OCI-LY1 (cell line): Measurements from ENCODE around the gene KCMF1.

Experiments used
- H2AFZ ChIP-seq: fragments of 200-600 bp; sonication (generic), shearing (Covaris generic); 2 replicates; pipeline ENCODE4 v1.6.0; 2014; ENCODE audit warnings: antibody characterized with exemption, mild to moderate bottlenecking, low read length
- H3F3A ChIP-seq: fragments of 200-600 bp; sonication (generic), shearing (Covaris generic); 2 replicates; pipeline ENCODE4 v1.6.0; 2014; ENCODE audit warnings: mild to moderate bottlenecking, antibody characterized with exemption, low read length, moderate library complexity; ENCODE audit not compliant: insufficient read depth
- H3K27ac ChIP-seq: fragments of 200-600 bp; sonication (generic); 2 replicates; pipeline ENCODE4 v1.5.1; 2014; ENCODE audit warnings: low read length, mixed run types, mild to moderate bottlenecking, low read depth; ENCODE audit not compliant: poor library complexity, severe bottlenecking
- H3K27me3 ChIP-seq: fragments of 200-600 bp; sonication (generic); 2 replicates; pipeline ENCODE4 v1.6.0; 2014; ENCODE audit warnings: antibody characterized with exemption, mild to moderate bottlenecking, low read length, moderate library complexity; ENCODE audit not compliant: insufficient read depth
- H3K36me3 ChIP-seq: fragments of 200-600 bp; sonication (generic); 2 replicates; pipeline ENCODE4 v1.6.1; 2014; ENCODE audit warnings: mild to moderate bottlenecking, antibody characterized with exemption, low read length, moderate library complexity, mixed read lengths; ENCODE audit not compliant: insufficient read depth
- H3K4me1 ChIP-seq: fragments of 200-600 bp; sonication (generic); 2 replicates; pipeline ENCODE4 v1.5.1; 2014; ENCODE audit warnings: mild to moderate bottlenecking, low read length, moderate library complexity; ENCODE audit not compliant: insufficient read depth, severe bottlenecking
- H3K4me2 ChIP-seq: fragments of 200-600 bp; sonication (generic), shearing (Covaris generic); 2 replicates; pipeline ENCODE4 v1.6.1; 2014; ENCODE audit warnings: low read length
- H3K4me3 ChIP-seq: fragments of 200-600 bp; sonication (generic); 2 replicates; pipeline ENCODE4 v1.5.1; 2014; ENCODE audit warnings: low read length, low read depth, mild to moderate bottlenecking, mixed read lengths; ENCODE audit not compliant: poor library complexity, severe bottlenecking
- H3K79me2 ChIP-seq: fragments of 200-600 bp; shearing (Covaris generic); 2 replicates; pipeline ENCODE4 v1.6.1; 2016; ENCODE audit warnings: mixed run types, low read length, mixed read lengths; ENCODE audit not compliant: insufficient read depth
- H3K9ac ChIP-seq: fragments of 200-600 bp; sonication (generic), shearing (Covaris generic); 2 replicates; pipeline ENCODE4 v1.6.1; 2014; ENCODE audit warnings: mild to moderate bottlenecking, low read length, mixed read lengths
- H3K9me2 ChIP-seq: fragments of 200-600 bp; sonication (generic), shearing (Covaris generic); 2 replicates; pipeline ENCODE4 v1.6.1; 2014; ENCODE audit warnings: low read depth, mild to moderate bottlenecking, low read length, mixed read lengths
- H3K9me3 ChIP-seq: fragments of 200-600 bp; shearing (Covaris generic); 2 replicates; pipeline ENCODE4 v1.6.1; 2014; ENCODE audit warnings: low read length, mixed read lengths
- H4K20me1 ChIP-seq: fragments of 200-600 bp; sonication (generic), shearing (Covaris generic); 2 replicates; pipeline ENCODE4 v1.6.0; 2016; ENCODE audit warnings: mild to moderate bottlenecking, low read length; ENCODE audit not compliant: insufficient read depth
- EZH2 ChIP-seq: fragments of 200-600 bp; sonication (generic), shearing (Covaris generic); IDR thresholded peaks from 2 replicates; pipeline ENCODE4 v1.8.0; 2017; ENCODE audit warnings: borderline replicate concordance, mixed run types, mild to moderate bottlenecking, antibody characterized with exemption, low read length, moderate library complexity, mixed read lengths
- TF ChIP-seq, protein P1 (sequence below): fragments of 200-600 bp; sonication (generic), shearing (Covaris generic); IDR thresholded peaks from 2 replicates; pipeline ENCODE4 v1.5.1; 2017; ENCODE audit warnings: mild to moderate bottlenecking, antibody characterized with exemption, low read length, moderate library complexity, mixed read lengths

Gene KCMF1

DNA sequence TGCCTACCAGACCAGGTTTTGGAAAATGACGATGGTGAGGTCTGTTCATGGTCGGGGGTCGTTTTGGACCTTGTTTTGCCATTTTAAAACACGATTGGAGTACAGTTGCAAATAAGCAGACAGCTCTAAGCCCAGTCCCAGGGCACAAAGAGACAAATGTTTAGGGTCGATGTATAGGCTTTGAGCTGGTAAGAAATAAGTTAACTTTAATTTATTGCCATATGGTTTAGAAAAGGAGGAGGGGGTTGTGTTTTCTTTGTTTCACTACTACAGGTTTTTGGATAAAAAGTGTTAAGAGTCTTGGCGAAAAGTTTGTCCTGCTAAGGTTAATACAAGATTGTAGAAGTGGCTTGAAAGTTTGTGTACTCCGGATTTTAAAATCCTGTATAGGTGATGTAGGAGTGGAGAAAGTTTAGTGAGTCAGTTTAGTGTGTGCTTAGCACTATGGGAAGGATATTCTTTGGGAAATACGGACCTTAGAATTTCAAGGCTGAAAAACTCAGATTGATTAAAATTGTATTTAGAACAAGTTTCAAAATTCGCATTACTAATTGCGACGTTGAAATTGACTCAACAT lies 1.3 kb downstream of the KCMF1 start:
- no peaks in the 10 kb centered on the region for H3F3A ChIP-seq
- H3K36me3 ChIP-seq = peaks cover 14% of the 10 kb centered on the region; the same call in 1 of the 2 replicates
- peaks cover 51% of the 10 kb centered on the region for H3K4me1 ChIP-seq
- H3K4me3 ChIP-seq = peak overlapping the region; percentile 83
- peak overlapping the region; percentile 90 for H3K9ac ChIP-seq
- TF ChIP-seq, protein P1, sequence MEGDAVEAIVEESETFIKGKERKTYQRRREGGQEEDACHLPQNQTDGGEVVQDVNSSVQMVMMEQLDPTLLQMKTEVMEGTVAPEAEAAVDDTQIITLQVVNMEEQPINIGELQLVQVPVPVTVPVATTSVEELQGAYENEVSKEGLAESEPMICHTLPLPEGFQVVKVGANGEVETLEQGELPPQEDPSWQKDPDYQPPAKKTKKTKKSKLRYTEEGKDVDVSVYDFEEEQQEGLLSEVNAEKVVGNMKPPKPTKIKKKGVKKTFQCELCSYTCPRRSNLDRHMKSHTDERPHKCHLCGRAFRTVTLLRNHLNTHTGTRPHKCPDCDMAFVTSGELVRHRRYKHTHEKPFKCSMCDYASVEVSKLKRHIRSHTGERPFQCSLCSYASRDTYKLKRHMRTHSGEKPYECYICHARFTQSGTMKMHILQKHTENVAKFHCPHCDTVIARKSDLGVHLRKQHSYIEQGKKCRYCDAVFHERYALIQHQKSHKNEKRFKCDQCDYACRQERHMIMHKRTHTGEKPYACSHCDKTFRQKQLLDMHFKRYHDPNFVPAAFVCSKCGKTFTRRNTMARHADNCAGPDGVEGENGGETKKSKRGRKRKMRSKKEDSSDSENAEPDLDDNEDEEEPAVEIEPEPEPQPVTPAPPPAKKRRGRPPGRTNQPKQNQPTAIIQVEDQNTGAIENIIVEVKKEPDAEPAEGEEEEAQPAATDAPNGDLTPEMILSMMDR = no peak
- TF ChIP-seq EZH2 = no peak
- H3K9me2 ChIP-seq = no peaks in the 10 kb centered on the region
- no peaks in the 10 kb centered on the region for H3K27me3 ChIP-seq
- H2AFZ ChIP-seq = no peak overlapping the region
- H3K27ac ChIP-seq = peak overlapping the region; percentile 75
- peaks cover 77% of the 10 kb centered on the region for H3K79me2 ChIP-seq
- no peaks in the 10 kb centered on the region for H4K20me1 ChIP-seq
- H3K4me2 ChIP-seq = peak overlapping the region; percentile 80
- no peaks in the 10 kb centered on the region for H3K9me3 ChIP-seq

DNA sequence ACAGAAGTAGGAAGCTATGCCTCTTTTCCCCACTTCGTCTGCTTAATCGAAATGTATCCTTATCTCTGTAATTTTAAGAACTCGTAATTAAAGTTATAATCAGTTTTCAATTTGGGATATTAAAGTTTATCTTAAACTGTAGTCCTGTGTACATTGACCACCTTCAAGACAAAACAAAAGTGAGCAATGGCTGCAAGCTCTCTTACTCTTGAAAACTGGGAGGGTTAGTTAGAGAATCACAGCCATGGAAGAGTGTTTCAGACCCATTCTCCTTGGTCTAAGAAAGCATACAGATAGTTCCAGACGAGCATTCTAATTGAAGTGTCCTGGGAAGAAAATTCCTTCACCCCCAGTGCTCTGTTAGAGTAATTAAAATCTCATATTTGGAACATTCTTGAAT lies 2.0 kb downstream of the KCMF1 start:
- no peak for TF ChIP-seq EZH2
- TF ChIP-seq, protein P1 = no peak
- Histone ChIP-seq H3K27me3 (no peaks in the 10 kb centered on the region), H3K9ac (peak overlapping the region; percentile 90), H4K20me1 (no peaks in the 10 kb centered on the region), H3K4me3 (peak overlapping the region; percentile 83), H3K27ac (peak overlapping the region; percentile 75), H3F3A (no peaks in the 10 kb centered on the region), H3K4me2 (peak overlapping the region; percentile 80), H3K9me2 (no peaks in the 10 kb centered on the region), H3K79me2 (peaks cover 81% of the 10 kb centered on the region), H3K4me1 (peaks cover 51% of the 10 kb centered on the region), H3K36me3 (peaks cover 16% of the 10 kb centered on the region; the same call in 1 of the 2 replicates), H3K9me3 (no peaks in the 10 kb centered on the region), H2AFZ (no peak overlapping the region)

DNA sequence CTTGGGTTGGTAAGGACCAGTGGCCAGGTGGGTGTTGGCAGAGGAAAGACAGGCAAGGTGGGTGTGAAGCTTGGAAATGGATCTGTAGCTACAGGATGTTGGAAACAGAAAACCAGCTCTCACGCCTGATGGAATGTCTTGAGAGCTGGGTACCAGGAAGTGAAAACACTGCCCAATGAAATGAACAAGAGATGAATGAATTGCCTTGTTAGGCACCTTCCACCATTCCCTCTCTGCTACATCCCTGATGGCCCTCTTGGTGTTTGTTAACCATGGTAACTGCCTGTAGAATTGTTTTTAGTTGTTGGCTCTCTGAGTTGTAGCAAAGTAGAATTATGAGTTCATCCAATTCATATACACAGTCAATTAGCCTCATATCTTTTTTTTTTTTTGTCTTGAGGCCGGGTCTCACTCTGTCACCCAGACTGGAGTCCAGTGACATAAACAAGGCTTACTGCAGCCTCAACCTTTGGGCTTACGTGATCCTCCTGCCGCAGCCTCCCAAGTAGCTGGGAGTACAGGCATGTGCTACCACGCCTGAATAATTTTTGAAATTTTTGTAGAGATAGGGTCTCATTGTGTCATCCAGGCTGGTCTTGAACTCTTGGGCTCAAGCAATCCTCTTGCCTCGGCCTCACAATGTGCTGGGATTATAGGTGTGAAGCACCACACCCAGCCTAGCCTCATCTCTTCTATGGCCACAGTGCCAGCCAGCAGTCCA lies 9.5 kb downstream of the KCMF1 start:
- Histone ChIP-seq H4K20me1 (no peaks in the 10 kb centered on the region), H2AFZ (no peak overlapping the region), H3F3A (no peaks in the 10 kb centered on the region), H3K9me2 (no peaks in the 10 kb centered on the region), H3K4me1 (peaks cover 10% of the 10 kb centered on the region), H3K9me3 (no peaks in the 10 kb centered on the region), H3K36me3 (peaks cover 12% of the 10 kb centered on the region; the same call in 1 of the 2 replicates), H3K4me3 (no peak overlapping the region), H3K27me3 (no peaks in the 10 kb centered on the region), H3K4me2 (no peak overlapping the region), H3K79me2 (peaks cover 100% of the 10 kb centered on the region), H3K27ac (no peak overlapping the region), H3K9ac (no peak overlapping the region)
- TF ChIP-seq, protein P1 = no peak
- no peak for TF ChIP-seq EZH2
